Activated CD4-positive, alpha-beta T cell treated with anti-CD3 and anti-CD28 coated beads, Interleukin-2, amount 10 ng/mL, durations not matched to agents 24 days and 14 days (primary cell): ENCODE data around the gene M6PR. TPM values are rescaled to one million over a fixed set of nuclear protein-coding genes. Genes with fewer than 3 reads are reported as not detected.
"Not testable (repeated sequence)": the region's sequence is repeated elsewhere in the genome, so short reads cannot be mapped to it uniquely, and the experiment has no call there.

ENCODE experiments used
- DNase-seq: peaks from one replicate; pipeline ENCODE4 v3.0.0; 2022
- H3K27ac Mint-ChIP-seq: one replicate; pipeline ENCODE4 v1.8.0; 2022; ENCODE audit warnings: mild to moderate bottlenecking, mixed read lengths
- H3K27me3 Mint-ChIP-seq: one replicate; pipeline ENCODE4 v1.8.0; 2022; ENCODE audit warnings: mixed read lengths
- H3K36me3 Mint-ChIP-seq: one replicate; pipeline ENCODE4 v1.8.0; 2022; ENCODE audit warnings: low read depth, mild to moderate bottlenecking, mixed read lengths
- H3K4me1 Mint-ChIP-seq: one replicate; pipeline ENCODE4 v1.8.0; 2021; ENCODE audit warnings: mixed read lengths
- H3K4me3 Mint-ChIP-seq: one replicate; pipeline ENCODE4 v1.8.0; 2022; ENCODE audit warnings: mild to moderate bottlenecking, moderate library complexity, mixed read lengths
- H3K9me3 Mint-ChIP-seq: one replicate; pipeline ENCODE4 v1.8.0; 2021; ENCODE audit warnings: mixed read lengths
- intact Hi-C: fragments of 100-400 bp; cut with micrococcal nuclease; formaldehyde crosslinking; loops from one replicate; pipeline ENCODE4 v1.15.1; 2023
- total RNA-seq: library from RNA; stranded (reverse); gene quantifications from 2 replicates; pipeline ENCODE4 v1.2.3, GENCODE V29; 2022

Gene M6PR
- total RNA-seq, 1 donor from 2014 or later = 160 TPM

- Mint-ChIP-seq H3K36me3 (peaks cover 56% of the 10 kb centered on the region), H3K27ac (no peak overlapping the region), H3K27me3 (no peaks in the 10 kb centered on the region), H3K9me3 (no peaks in the 10 kb centered on the region), H3K4me3 (no peak overlapping the region), H3K4me1 (peaks cover 19% of the 10 kb centered on the region)
- no peak for DNase-seq
- intact Hi-C loops = no loop called here
These were observed 5.8 kb downstream of the M6PR start for GRCh38 chr12:8943565-8944186.

- no peak overlapping the region for H3K27ac Mint-ChIP-seq
- intact Hi-C loops = no loop called here
- H3K4me3 Mint-ChIP-seq = no peak overlapping the region
- peaks cover 9% of the 10 kb centered on the region for H3K4me1 Mint-ChIP-seq
- H3K9me3 Mint-ChIP-seq = no peaks in the 10 kb centered on the region
- H3K27me3 Mint-ChIP-seq = no peaks in the 10 kb centered on the region
- peaks cover 61% of the 10 kb centered on the region for H3K36me3 Mint-ChIP-seq
- DNase-seq = no peak
These were observed 7.6 kb downstream of the M6PR start for GRCh38 chr12:8941691-8942478.

- DNase-seq, H3K9me3 Mint-ChIP-seq, intact Hi-C loops, H3K4me1 Mint-ChIP-seq, H3K27ac Mint-ChIP-seq, H3K27me3 Mint-ChIP-seq, H3K4me3 Mint-ChIP-seq: not testable (repeated sequence)
- peaks cover 38% of the 10 kb centered on the region for H3K36me3 Mint-ChIP-seq
These were observed 11.5 kb downstream of the M6PR start for GRCh38 chr12:8937842-8938442.

GRCh38 chr12:8936735-8937134 lies 12.7 kb downstream of the M6PR start:
- intact Hi-C loops = no loop called here
- Mint-ChIP-seq H3K9me3 (no peaks in the 10 kb centered on the region), H3K36me3 (peaks cover 27% of the 10 kb centered on the region), H3K4me3 (no peak overlapping the region), H3K27me3 (no peaks in the 10 kb centered on the region), H3K27ac (no peak overlapping the region), H3K4me1 (no peaks in the 10 kb centered on the region)
- DNase-seq = no peak

GRCh38 chr12:8934080-8934479 lies 15.4 kb downstream of the M6PR start:
- DNase-seq, H3K27me3 Mint-ChIP-seq, H3K4me1 Mint-ChIP-seq, H3K9me3 Mint-ChIP-seq, H3K27ac Mint-ChIP-seq, intact Hi-C loops, H3K4me3 Mint-ChIP-seq: not testable (repeated sequence)
- H3K36me3 Mint-ChIP-seq = peaks cover 19% of the 10 kb centered on the region

- H3K4me1 Mint-ChIP-seq, H3K27me3 Mint-ChIP-seq, H3K4me3 Mint-ChIP-seq, intact Hi-C loops, H3K27ac Mint-ChIP-seq, H3K9me3 Mint-ChIP-seq, DNase-seq: not testable (repeated sequence)
- peaks cover 10% of the 10 kb centered on the region for H3K36me3 Mint-ChIP-seq
These were observed 17.0 kb downstream of the M6PR start for GRCh38 chr12:8932464-8932863.

- DNase-seq, H3K9me3 Mint-ChIP-seq, H3K4me1 Mint-ChIP-seq, H3K36me3 Mint-ChIP-seq, H3K27me3 Mint-ChIP-seq, H3K4me3 Mint-ChIP-seq, H3K27ac Mint-ChIP-seq, intact Hi-C loops: not testable (repeated sequence)
These were observed 18.7 kb downstream of the M6PR start for GRCh38 chr12:8930655-8931323.

- H3K36me3 Mint-ChIP-seq = no peaks in the 10 kb centered on the region
- H3K27ac Mint-ChIP-seq = no peak overlapping the region
- no peaks in the 10 kb centered on the region for H3K27me3 Mint-ChIP-seq
- H3K9me3 Mint-ChIP-seq = no peaks in the 10 kb centered on the region
- no peak for DNase-seq
- intact Hi-C loops = no loop called here
- H3K4me3 Mint-ChIP-seq = no peak overlapping the region
- no peaks in the 10 kb centered on the region for H3K4me1 Mint-ChIP-seq
These were observed 26.9 kb downstream of the M6PR start for GRCh38 chr12:8922544-8922943.

GRCh38 chr12:8919643-8920042 lies 29.8 kb downstream of the M6PR start:
- H3K4me3 Mint-ChIP-seq, H3K27ac Mint-ChIP-seq, DNase-seq, H3K9me3 Mint-ChIP-seq, H3K4me1 Mint-ChIP-seq, H3K27me3 Mint-ChIP-seq, H3K36me3 Mint-ChIP-seq, intact Hi-C loops: not testable (repeated sequence)

- H3K9me3 Mint-ChIP-seq = no peaks in the 10 kb centered on the region
- peaks cover 4% of the 10 kb centered on the region for H3K27me3 Mint-ChIP-seq
- H3K27ac Mint-ChIP-seq = no peak overlapping the region
- no peak overlapping the region for H3K4me3 Mint-ChIP-seq
- DNase-seq = no peak
- intact Hi-C loops = no loop called here
- H3K36me3 Mint-ChIP-seq = no peaks in the 10 kb centered on the region
- peaks cover 9% of the 10 kb centered on the region for H3K4me1 Mint-ChIP-seq
These were observed 31.7 kb downstream of the M6PR start for GRCh38 chr12:8917751-8918150.

- Mint-ChIP-seq H3K4me3 (no peak overlapping the region), H3K4me1 (peaks cover 9% of the 10 kb centered on the region), H3K27ac (no peak overlapping the region), H3K9me3 (no peaks in the 10 kb centered on the region), H3K36me3 (no peaks in the 10 kb centered on the region), H3K27me3 (peaks cover 5% of the 10 kb centered on the region)
- intact Hi-C loops = no loop called here
- no peak for DNase-seq
These were observed 32.4 kb downstream of the M6PR start for GRCh38 chr12:8917031-8917430.

GRCh38 chr12:8916154-8916553 lies 33.3 kb downstream of the M6PR start:
- Mint-ChIP-seq H3K9me3 (no peaks in the 10 kb centered on the region), H3K36me3 (no peaks in the 10 kb centered on the region), H3K4me3 (no peak overlapping the region), H3K27me3 (peaks cover 11% of the 10 kb centered on the region), H3K27ac (no peak overlapping the region), H3K4me1 (peaks cover 9% of the 10 kb centered on the region)
- no peak for DNase-seq
- intact Hi-C loops = no loop called here

GRCh38 chr12:8914716-8915526 lies 34.5 kb downstream of the M6PR start:
- Mint-ChIP-seq H3K27me3 (peaks cover 13% of the 10 kb centered on the region), H3K4me3 (no peak overlapping the region), H3K4me1 (peaks cover 9% of the 10 kb centered on the region), H3K27ac (no peak overlapping the region), H3K9me3 (no peaks in the 10 kb centered on the region), H3K36me3 (no peaks in the 10 kb centered on the region)
- intact Hi-C loops = loop anchor here (2.0 to 5.0 kb wide), 3 partner anchors 34 to 218 kb away; partner anchors contain the start of genes M6PR and RIMKLB
- peak; percentile 90 for DNase-seq
